H9 (cell line): Measurements from ENCODE around the gene METRN. TPM values are rescaled to one million over a fixed set of nuclear protein-coding genes. Genes with fewer than 3 reads are reported as not detected.

Experiments used
- DNase-seq: peaks from one replicate; pipeline ENCODE4 v3.0.0-alpha.2; 2017
- H2AFZ ChIP-seq: one replicate; pipeline ENCODE4 v1.6.1; 2013; ENCODE audit warnings: mild to moderate bottlenecking, low read length, control low read depth, moderate library complexity
- H2AK5ac ChIP-seq: 2 replicates; pipeline ENCODE4 v1.6.1; 2013; ENCODE audit warnings: low read length, control low read depth, mixed read lengths; ENCODE audit not compliant: insufficient read length
- H2BK120ac ChIP-seq: one replicate; pipeline ENCODE4 v1.6.1; 2013; ENCODE audit warnings: low read depth, mild to moderate bottlenecking, low read length, control low read depth, inconsistent platforms; ENCODE audit not compliant: poor library complexity, severe bottlenecking
- H2BK12ac ChIP-seq: 2 replicates; pipeline ENCODE4 v1.6.1; 2013; ENCODE audit warnings: low read length, control low read depth, mixed read lengths, low read depth; ENCODE audit not compliant: insufficient read length
- H2BK15ac ChIP-seq: 2 replicates; pipeline ENCODE4 v1.6.1; 2013; ENCODE audit warnings: low read depth, low read length, control low read depth
- H2BK20ac ChIP-seq: one replicate; pipeline ENCODE4 v1.6.1; 2013; ENCODE audit warnings: low read depth, mild to moderate bottlenecking, low read length, control low read depth, inconsistent platforms; ENCODE audit not compliant: poor library complexity, severe bottlenecking
- H2BK5ac ChIP-seq: 2 replicates; pipeline ENCODE4 v1.6.1; 2013; ENCODE audit warnings: low read length, control low read depth, mixed read lengths; ENCODE audit not compliant: insufficient read length
- H3K14ac ChIP-seq: 2 replicates; pipeline ENCODE4 v1.6.1; 2013; ENCODE audit warnings: low read length, control low read depth; ENCODE audit not compliant: insufficient read depth
- H3K18ac ChIP-seq: 2 replicates; pipeline ENCODE4 v1.6.1; 2013; ENCODE audit warnings: low read depth, mild to moderate bottlenecking, mixed read lengths, low read length, control low read depth; ENCODE audit not compliant: insufficient read length
- H3K23ac ChIP-seq: 2 replicates; pipeline ENCODE4 v1.6.1; 2013; ENCODE audit warnings: low read length, control low read depth, mixed read lengths, low read depth; ENCODE audit not compliant: insufficient read length
- H3K23me2 ChIP-seq: 2 replicates; pipeline ENCODE4 v1.6.1; 2013; ENCODE audit warnings: low read depth, mild to moderate bottlenecking, mixed read lengths, low read length, control low read depth; ENCODE audit not compliant: insufficient read length, poor library complexity, severe bottlenecking
- H3K27ac ChIP-seq: 2 replicates; pipeline ENCODE4 v1.5.1; 2013; ENCODE audit warnings: low read length, control low read depth, mixed read lengths, low read depth; ENCODE audit not compliant: insufficient read length
- H3K27me3 ChIP-seq: 2 replicates; pipeline ENCODE4 v1.6.1; 2013; ENCODE audit warnings: low read length, control low read depth, inconsistent platforms; ENCODE audit not compliant: insufficient read depth
- H3K4ac ChIP-seq: 2 replicates; pipeline ENCODE4 v1.6.1; 2013; ENCODE audit warnings: low read depth, mild to moderate bottlenecking, control low read depth, inconsistent platforms, low read length, moderate library complexity
- H3K4me1 ChIP-seq: 2 replicates; pipeline ENCODE4 v1.6.1; 2013; ENCODE audit warnings: low read length, control low read depth, inconsistent platforms; ENCODE audit not compliant: insufficient read depth
- H3K4me2 ChIP-seq: 2 replicates; pipeline ENCODE4 v1.6.1; 2013; ENCODE audit warnings: low read length, control low read depth, mixed read lengths; ENCODE audit not compliant: insufficient read length, insufficient read depth
- H3K56ac ChIP-seq: 2 replicates; pipeline ENCODE4 v1.6.1; 2013; ENCODE audit warnings: low read depth, mild to moderate bottlenecking, mixed read lengths, low read length, control low read depth; ENCODE audit not compliant: insufficient read length
- H3K79me1 ChIP-seq: 2 replicates; pipeline ENCODE4 v1.6.1; 2013; ENCODE audit warnings: low read depth, mild to moderate bottlenecking, moderate library complexity, low read length, control low read depth, inconsistent platforms; ENCODE audit not compliant: insufficient read depth, poor library complexity, severe bottlenecking
- H3K79me2 ChIP-seq: 2 replicates; pipeline ENCODE4 v1.6.1; 2013; ENCODE audit warnings: low read length, control low read depth, inconsistent platforms; ENCODE audit not compliant: insufficient read depth
- H3K9ac ChIP-seq: 2 replicates; pipeline ENCODE4 v1.6.1; 2013; ENCODE audit warnings: low read length, control low read depth, mixed read lengths; ENCODE audit not compliant: insufficient read length; ENCODE audit errors: extremely low read depth
- H3K9me3 ChIP-seq: one replicate; pipeline ENCODE4 v1.6.1; 2013; ENCODE audit warnings: low read depth, low read length, inconsistent platforms; ENCODE audit not compliant: control insufficient read depth
- H3T11ph ChIP-seq: one replicate; pipeline ENCODE4 v1.6.1; 2013; ENCODE audit warnings: mild to moderate bottlenecking, low read length, control low read depth, inconsistent platforms
- H4K20me1 ChIP-seq: one replicate; pipeline ENCODE4 v1.6.1; 2013; ENCODE audit not compliant: control insufficient read depth, insufficient read length, insufficient read depth
- H4K5ac ChIP-seq: 2 replicates; pipeline ENCODE4 v1.6.1; 2013; ENCODE audit warnings: low read depth, mild to moderate bottlenecking, mixed read lengths, low read length, control low read depth; ENCODE audit not compliant: insufficient read length
- H4K8ac ChIP-seq: replicated peaks from 2 replicates; pipeline ENCODE4 v1.6.1; 2013; ENCODE audit warnings: low read length, control low read depth, mixed read lengths, low read depth; ENCODE audit not compliant: insufficient read length
- H4K91ac ChIP-seq: 2 replicates; pipeline ENCODE4 v1.6.1; 2013; ENCODE audit warnings: low read depth, mild to moderate bottlenecking, moderate library complexity, mixed read lengths, low read length, control low read depth; ENCODE audit not compliant: insufficient read length
- H3K27ac Mint-ChIP-seq, 3 experiments: 2 replicates in 2 of 3; 3 replicates in 1 of 3; pipeline ENCODE4 v1.8.0; 2020 to 2021; ENCODE audit warnings: mixed read lengths in 3 of 3, mild to moderate bottlenecking in 1 of 3, moderate library complexity in 1 of 3
- H3K27me3 Mint-ChIP-seq: 2 replicates; pipeline ENCODE4 v1.8.0; 2021; ENCODE audit warnings: low read depth, mild to moderate bottlenecking, moderate library complexity, mixed read lengths
- H3K36me3 Mint-ChIP-seq, 3 experiments: 2 replicates in 2 of 3; 3 replicates in 1 of 3; pipeline ENCODE4 v1.8.0; 2020 to 2021; ENCODE audit warnings: low read depth in 3 of 3, mixed read lengths in 3 of 3; ENCODE audit not compliant: insufficient read depth in 1 of 3
- H3K4me1 Mint-ChIP-seq, 2 experiments: 2 replicates each; pipeline ENCODE4 v1.8.0; 2020; ENCODE audit warnings: mixed read lengths in 2 of 2
- H3K4me3 Mint-ChIP-seq, 2 experiments: 2 replicates in 1 of 2; 3 replicates in 1 of 2; pipeline ENCODE4 v1.8.0; 2020 to 2021; ENCODE audit warnings: mild to moderate bottlenecking in 2 of 2, mixed read lengths in 2 of 2, moderate library complexity in 1 of 2
- H3K9me3 Mint-ChIP-seq, 2 experiments: 2 replicates in 1 of 2; 3 replicates in 1 of 2; pipeline ENCODE4 v1.8.0; 2020; ENCODE audit warnings: mild to moderate bottlenecking in 2 of 2, mixed read lengths in 2 of 2, moderate library complexity in 1 of 2
- CTCF ChIP-seq: fragments of 200-600 bp; sonication (generic); conservative IDR thresholded peaks from 3 replicates; pipeline ENCODE4 v1.8.0; 2021; ENCODE audit warnings: antibody characterized with exemption, mild to moderate bottlenecking
- WGBS: extraction: QIAGEN DNeasy Blood & Tissue Kit; methylation state at CpG from one replicate; pipeline ENCODE4 v1.1.7; 2013; ENCODE audit warnings: missing lambda C conversion rate, low lambda C conversion rate, mixed read lengths; ENCODE audit not compliant: insufficient read length; ENCODE audit errors: extremely low coverage; 5-methylcytosine and 5-hydroxymethylcytosine counted together
- total RNA-seq: library from RNA; stranded (reverse); gene quantifications from 2 replicates; pipeline ENCODE4 v1.2.1, GENCODE V29; 2021

The METRN gene
- total RNA-seq, 1 experiment from 2014 or later, result 26.2 TPM

- Histone ChIP-seq H3K79me2 (peaks cover 2% of the 10 kb centered on the region; the same call in 1 of the 2 replicates), H3K27me3 (no peaks in the 10 kb centered on the region), H3T11ph (no peak overlapping the region), H3K4me2 (no peak overlapping the region), H4K91ac (no peak overlapping the region), H3K79me1 (no peaks in the 10 kb centered on the region), H4K20me1 (no peaks in the 10 kb centered on the region), H2BK120ac (no peak overlapping the region), H3K14ac (no peak overlapping the region), H3K27ac (no peak overlapping the region), H4K8ac (no peak overlapping the region), H3K9ac (no peak overlapping the region), H3K4ac (no peak overlapping the region), H2BK20ac (no peak overlapping the region), H3K23me2 (peaks cover 15% of the 10 kb centered on the region), H3K23ac (no peak overlapping the region), H3K18ac (no peak overlapping the region), H2BK12ac (no peak overlapping the region), H2AK5ac (no peak overlapping the region), H4K5ac (no peak overlapping the region), H2AFZ (no peak overlapping the region), H2BK5ac (no peak overlapping the region), H3K4me1 (no peaks in the 10 kb centered on the region), H2BK15ac (no peak overlapping the region), H3K56ac (no peak overlapping the region), H3K9me3 (no peaks in the 10 kb centered on the region)
- Mint-ChIP-seq H3K9me3 (no peaks in the 10 kb centered on the region), H3K27me3 (peaks cover 3% of the 10 kb centered on the region; the same call in 1 of the 2 replicates), H3K27ac (no peak overlapping the region), H3K4me1 (peaks cover 16 to 32% of the 10 kb centered on the region in 2 experiments), H3K36me3 (peaks cover 13 to 20% (median 16%) of the 10 kb centered on the region in 3 experiments; a peak in 6 of 7 replicates), H3K4me3 (no peak overlapping the region; a peak in 1 of 5 replicates)
- DNase-seq, result no peak
- no CpG with 5 or more reads among the region's 23 CpGs for WGBS
- TF ChIP-seq CTCF, result no peak
These were observed 38.0 kb upstream of the METRN start for GRCh38 chr16:676913-677312.
